K562 (cell line): Measurements from ENCODE around the gene TRIM45. TPM values are rescaled to one million over a fixed set of nuclear protein-coding genes. Genes with fewer than 3 reads are reported as not detected.

Source experiments
- ATAC-seq: fragments of 200-7000 bp; cut with Tn5 transposase; 3 replicates; pipeline ENCODE4 v1.9.1; 2020; ENCODE audit warnings: moderate library complexity
- BruUV-seq: library from RNA; stranded (reverse); fragments of 400-500 nt; replicated peaks from 2 replicates; lab custom pipeline; 2021; lab: Mats Ljungman, UMichigan
- CTCF ChIA-PET: fragments of 300-600 bp; formaldehyde crosslinking; extraction: SDS; loops from one replicate; lab custom pipeline; 2021; ENCODE audit warnings: low intra/inter-chr PET ratio; lab: Yijun Ruan, JAX
- POLR2A ChIA-PET: fragments of 300-600, 350-650 bp; sonication (Branson Sonifier 250); formaldehyde crosslinking; extraction: SDS; loops from one replicate; lab custom pipeline; 2021; ENCODE audit warnings: antibody characterized with exemption, inconsistent platforms; lab: Yijun Ruan, JAX
- DNase-seq, 4 experiments: peaks; one replicate each; pipeline versions ENCODE4 v3.0.0 to v3.0.0-alpha.2; 2011 to 2018; ENCODE audit warnings: low spot score in 3 of 4, mixed read lengths in 3 of 4; ENCODE audit errors: extremely low read depth in 1 of 4
- FAIRE-seq: peaks from 2 replicates; lab custom pipeline; 2011; peaks lifted over from hg19 to GRCh38; lab: Jason Lieb, UNC
- H2AFZ ChIP-seq: 2 replicates; pipeline ENCODE4 v1.6.0; 2011; ENCODE audit warnings: low read depth, low read length, control low read depth, inconsistent platforms
- H3K27ac ChIP-seq: fragments of 200-600 bp; 3 replicates; pipeline ENCODE4 v1.8.0; 2011; ENCODE audit warnings: low read depth, mild to moderate bottlenecking, control low read depth, inconsistent platforms, low read length, moderate library complexity, mixed read lengths; ENCODE audit errors: extremely low read depth
- H3K27me3 ChIP-seq, 2 experiments: fragments of 300-600 bp in 1 of 2; 2 replicates in 1 of 2; 3 replicates in 1 of 2; pipeline versions ENCODE4 v1.6.0 to v1.8.0; 2011; ENCODE audit warnings: inconsistent platforms in 2 of 2, low read length in 2 of 2, mild to moderate bottlenecking in 1 of 2, mixed read lengths in 1 of 2, moderate library complexity in 1 of 2; ENCODE audit not compliant: control insufficient read depth in 2 of 2, insufficient read depth in 2 of 2
- H3K36me3 ChIP-seq: fragments of 300-600 bp; 3 replicates; pipeline ENCODE4 v1.8.0; 2011; ENCODE audit warnings: mild to moderate bottlenecking, low read length, inconsistent platforms; ENCODE audit not compliant: control insufficient read depth, insufficient read depth
- H3K4me1 ChIP-seq, 2 experiments: fragments of 200-600 bp in 1 of 2; replicated peaks in 1 of 2; 2 replicates in 1 of 2; 3 replicates in 1 of 2; pipeline versions ENCODE4 v1.5.1 to v1.8.0; 2011; ENCODE audit warnings: inconsistent platforms in 2 of 2, low read length in 2 of 2, mild to moderate bottlenecking in 1 of 2, mixed read lengths in 1 of 2, moderate library complexity in 1 of 2; ENCODE audit not compliant: control insufficient read depth in 2 of 2, insufficient read depth in 2 of 2
- H3K4me2 ChIP-seq: 2 replicates; pipeline ENCODE4 v1.6.1; 2011; ENCODE audit warnings: low read length, control low read depth, inconsistent platforms, mixed read lengths; ENCODE audit not compliant: insufficient read depth
- H3K4me3 ChIP-seq: fragments of 200-600 bp; sonication (generic), shearing (Covaris generic); 2 replicates; pipeline ENCODE4 v1.5.1; 2016; ENCODE audit warnings: control low read depth, inconsistent platforms
- H3K79me2 ChIP-seq: fragments of 200-600 bp; 3 replicates; pipeline ENCODE4 v1.8.0; 2011; ENCODE audit warnings: low read length, inconsistent platforms; ENCODE audit not compliant: control insufficient read depth, insufficient read depth
- H3K9ac ChIP-seq, 2 experiments: 2 replicates each; pipeline versions ENCODE4 v1.6.0 to v1.6.1; 2011; ENCODE audit warnings: low read depth in 2 of 2, low read length in 2 of 2, control low read depth in 1 of 2, inconsistent platforms in 1 of 2, mild to moderate bottlenecking in 1 of 2, mixed read lengths in 1 of 2; ENCODE audit not compliant: insufficient read depth in 1 of 2
- H3K9me1 ChIP-seq: one replicate; pipeline ENCODE4 v1.6.0; 2011; ENCODE audit warnings: inconsistent platforms, mild to moderate bottlenecking, low read length, moderate library complexity; ENCODE audit not compliant: control insufficient read depth, insufficient read depth
- H3K9me3 ChIP-seq: replicated peaks from 2 replicates; pipeline ENCODE4 v1.5.1; 2011; ENCODE audit warnings: low read depth, low read length, inconsistent platforms; ENCODE audit not compliant: control insufficient read depth, insufficient read depth
- H4K20me1 ChIP-seq: replicated peaks from 2 replicates; pipeline ENCODE4 v1.6.1; 2011; ENCODE audit warnings: low read length, inconsistent platforms, mixed read lengths; ENCODE audit not compliant: control insufficient read depth, insufficient read depth
- NFRKB ChIP-seq: fragments of 450-650 bp; IDR thresholded peaks from 2 replicates; pipeline ENCODE4 v1.6.1; 2016; ENCODE audit warnings: low read depth
- ZFP1 ChIP-seq: fragments of 450-650 bp; formaldehyde crosslinking; IDR thresholded peaks from 2 replicates; pipeline ENCODE4 v1.4.0; 2020; ENCODE audit warnings: mild to moderate bottlenecking, mixed read lengths
- in situ Hi-C: fragments of 300-500 bp; cut with MboI; formaldehyde crosslinking; loops from 4 replicates; pipeline ENCODE4 v1.15.0; 2018; ENCODE audit warnings: inconsistent platforms, mixed read lengths
- intact Hi-C: fragments of 100-400 bp; cut with micrococcal nuclease; formaldehyde crosslinking; loops from 2 replicates; pipeline ENCODE4 v1.14.2; 2022
- polyA plus RNA-seq, 8 experiments: library from polyadenylated mRNA; depleted of rRNA in 4 of 8; stranded (reverse) in 5 of 8; unstranded in 3 of 8; fragments of >200 nt; fragmentation: Nextera tagmentation in 2 of 8; fragmentation: Illumina TruSeq in 1 of 8; extraction: Ambion mirVana in 2 of 8; extraction: Trizol in 1 of 8; gene quantifications; 2 replicates each; pipeline versions ENCODE4 v1.2.1 to v1.2.3, GENCODE V29; 2011 to 2014; ENCODE audit warnings: inconsistent platforms in 1 of 8, missing spikeins in 1 of 8
- total RNA-seq, 7 experiments: library from RNA; depleted of rRNA in 6 of 7; stranded (reverse); fragments of >200 nt in 6 of 7; fragmentation: Illumina TruSeq in 2 of 7; extraction: Trizol in 2 of 7; gene quantifications; 2 replicates each; pipeline versions ENCODE4 v1.2.1 to v1.2.3, GENCODE V29; 2011 to 2021; ENCODE audit warnings: low replicate concordance in 1 of 7
- TF ChIP-seq, protein P1 (sequence below): sonication (generic); IDR thresholded peaks from 2 replicates; pipeline ENCODE4 v1.6.1; 2016
- TF ChIP-seq, protein P2 (sequence below): sonication (generic); formaldehyde crosslinking; IDR thresholded peaks from 2 replicates; pipeline ENCODE4 v1.8.0; 2023; ENCODE audit warnings: mild to moderate bottlenecking, missing genetic modification reagents
- TF ChIP-seq, protein P3 (sequence below): fragments of 250-450 bp; sonication (Bioruptor Pico); IDR thresholded peaks from 2 replicates; pipeline ENCODE4 v1.6.1; 2021; ENCODE audit warnings: mild to moderate bottlenecking

The TRIM45 gene
- total and polyA plus RNA-seq, 9 of the 15 experiments (the other 6 are each of a cell fraction or from before 2014, with no cell fraction given) = 1.9 to 6.2 (median 3.6) TPM

DNA sequence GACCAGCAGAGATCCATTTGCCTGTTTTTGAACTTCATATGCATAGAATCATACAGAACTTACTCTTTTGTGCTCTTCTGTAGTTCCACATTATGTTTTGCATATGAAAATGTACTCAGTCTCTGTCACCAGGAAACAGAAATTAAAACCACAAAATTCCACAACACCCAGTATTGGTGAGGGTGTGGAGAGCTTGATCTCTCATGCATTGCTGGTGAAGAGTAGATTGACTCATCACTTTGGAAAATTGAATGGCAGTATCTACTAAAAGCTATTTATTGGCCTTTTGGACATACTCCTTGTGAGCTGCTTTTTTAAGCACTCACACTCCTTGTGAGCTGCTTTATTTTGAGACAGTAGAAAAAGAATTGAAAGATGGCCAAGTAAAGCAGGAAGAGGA lies 45.9 kb upstream of the TRIM45 start:
- no TSS peak for BruUV-seq
- CTCF ChIA-PET = no interaction called here
- H3K79me2 ChIP-seq = no peaks in the 10 kb centered on the region
- intact Hi-C loops (no loop called here), in situ Hi-C loops (no loop called here)
- no peaks in the 10 kb centered on the region for H3K36me3 ChIP-seq
- H3K9me3 ChIP-seq = 0 out of 2 replicates have a peak, but pooled peaks cover 3% of the 10 kb centered on the region
- no peak overlapping the region for H3K4me2 ChIP-seq
- H3K9me1 ChIP-seq = no peaks in the 10 kb centered on the region
- ATAC-seq (no peak), DNase-seq (no peak), FAIRE-seq (no peak)
- peaks cover 5 to 17% of the 10 kb centered on the region in 2 experiments; a peak in 3 of 5 replicates for H3K27me3 ChIP-seq
- POLR2A ChIA-PET = interaction anchor here (0.5 to 1.2 kb wide), 2 partner anchors 39 to 276 kb away, joined by 3 to 5 read pairs; no protein-coding TSS in a partner anchor
- no peak overlapping the region for H3K9ac ChIP-seq
- H2AFZ ChIP-seq = no peak overlapping the region
- no peak overlapping the region for H3K4me3 ChIP-seq
- H3K4me1 ChIP-seq = no peaks in the 10 kb centered on the region
- TF ChIP-seq, protein P1, sequence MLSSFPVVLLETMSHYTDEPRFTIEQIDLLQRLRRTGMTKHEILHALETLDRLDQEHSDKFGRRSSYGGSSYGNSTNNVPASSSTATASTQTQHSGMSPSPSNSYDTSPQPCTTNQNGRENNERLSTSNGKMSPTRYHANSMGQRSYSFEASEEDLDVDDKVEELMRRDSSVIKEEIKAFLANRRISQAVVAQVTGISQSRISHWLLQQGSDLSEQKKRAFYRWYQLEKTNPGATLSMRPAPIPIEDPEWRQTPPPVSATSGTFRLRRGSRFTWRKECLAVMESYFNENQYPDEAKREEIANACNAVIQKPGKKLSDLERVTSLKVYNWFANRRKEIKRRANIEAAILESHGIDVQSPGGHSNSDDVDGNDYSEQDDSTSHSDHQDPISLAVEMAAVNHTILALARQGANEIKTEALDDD = no peak
- TF ChIP-seq NFRKB = no peak
- TF ChIP-seq, protein P2, sequence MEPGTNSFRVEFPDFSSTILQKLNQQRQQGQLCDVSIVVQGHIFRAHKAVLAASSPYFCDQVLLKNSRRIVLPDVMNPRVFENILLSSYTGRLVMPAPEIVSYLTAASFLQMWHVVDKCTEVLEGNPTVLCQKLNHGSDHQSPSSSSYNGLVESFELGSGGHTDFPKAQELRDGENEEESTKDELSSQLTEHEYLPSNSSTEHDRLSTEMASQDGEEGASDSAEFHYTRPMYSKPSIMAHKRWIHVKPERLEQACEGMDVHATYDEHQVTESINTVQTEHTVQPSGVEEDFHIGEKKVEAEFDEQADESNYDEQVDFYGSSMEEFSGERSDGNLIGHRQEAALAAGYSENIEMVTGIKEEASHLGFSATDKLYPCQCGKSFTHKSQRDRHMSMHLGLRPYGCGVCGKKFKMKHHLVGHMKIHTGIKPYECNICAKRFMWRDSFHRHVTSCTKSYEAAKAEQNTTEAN (CRISPR knock-in tag) = no peak
- TF ChIP-seq, protein P3, sequence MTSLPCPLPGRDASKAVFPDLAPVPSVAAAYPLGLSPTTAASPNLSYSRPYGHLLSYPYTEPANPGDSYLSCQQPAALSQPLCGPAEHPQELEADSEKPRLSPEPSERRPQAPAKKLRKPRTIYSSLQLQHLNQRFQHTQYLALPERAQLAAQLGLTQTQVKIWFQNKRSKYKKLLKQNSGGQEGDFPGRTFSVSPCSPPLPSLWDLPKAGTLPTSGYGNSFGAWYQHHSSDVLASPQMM (CRISPR knock-in tag) = no peak
- no peak for TF ChIP-seq ZFP1 (CRISPR knock-in tag)
- no peaks in the 10 kb centered on the region for H4K20me1 ChIP-seq
- no peak overlapping the region for H3K27ac ChIP-seq
